Measurements from ENCODE around the gene DST. TPM values are rescaled to one million over a fixed set of nuclear protein-coding genes. Genes with fewer than 3 reads are reported as not detected.

Gene DST
- total and polyA plus RNA-seq, 2 of the 8 experiments (the other 6 are each of a cell fraction or from before 2014, with no cell fraction given), result 49.4 to 116 TPM

DNA sequence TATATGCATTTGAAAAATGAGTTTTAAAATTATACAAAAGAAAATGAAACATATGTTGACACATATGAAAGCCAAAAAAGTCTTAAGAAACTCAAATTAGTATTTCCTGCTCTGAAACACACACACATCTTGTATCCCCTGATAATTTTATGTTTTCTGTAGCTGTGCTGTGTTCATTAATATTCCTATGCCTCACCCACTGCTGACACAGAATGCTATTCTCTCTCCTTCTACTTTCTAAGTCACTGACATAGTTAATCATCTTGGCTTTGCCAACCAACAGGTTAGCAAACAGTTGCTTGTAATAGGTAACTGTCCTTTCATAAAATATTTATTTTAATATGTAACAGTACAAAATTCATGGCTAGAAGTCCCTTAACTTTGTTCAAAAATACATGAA lies 140.7 kb downstream of the DST start (continued):
- no peak for TF ChIP-seq SIX5 (IDR thresholded peaks at IDR 0.05; ENCODE audit: low read depth, low read length)

DNA sequence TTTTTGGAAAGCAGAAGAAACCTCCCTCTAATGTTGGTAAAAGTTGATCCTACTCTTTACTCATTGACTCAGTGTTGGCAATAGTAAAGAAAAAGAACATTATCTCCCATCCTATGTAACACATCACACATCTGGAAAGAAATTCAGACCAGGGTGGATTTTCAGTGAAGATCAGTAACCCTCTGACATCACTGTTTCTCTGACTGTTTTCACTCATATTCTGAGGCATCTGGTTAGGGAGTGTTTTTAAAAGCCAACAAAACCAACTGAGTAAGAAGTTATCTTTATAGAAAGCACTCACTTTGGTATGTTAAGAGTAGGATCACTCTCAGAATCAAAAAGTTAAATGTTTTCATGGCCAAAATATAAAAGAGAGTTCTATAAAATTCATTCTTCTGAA lies 143.6 kb downstream of the DST start:
- Histone ChIP-seq H4K5ac (ENCODE audit: insufficient read length, low read depth, low read length) (no peak overlapping the region), H2BK20ac (ENCODE audit: low read length) (no peak overlapping the region), H3K56ac (replicated peaks; ENCODE audit: insufficient read length, low read depth, low read length) (no peak overlapping the region), H3K4me1 (replicated peaks in 1 of 4; ENCODE audit: control insufficient read depth in 3 of 4, insufficient read depth in 4 of 4, low read length in 3 of 4) (no peaks in the 10 kb centered on the region), H3K27me3 (replicated peaks in 1 of 4; ENCODE audit: control insufficient read depth in 3 of 4, extremely low read depth in 1 of 4, insufficient read depth in 3 of 4, low read length in 3 of 4) (no peaks in the 10 kb centered on the region), H3K79me2 (ENCODE audit: control insufficient read depth in 1 of 2, insufficient read depth in 2 of 2, low read length in 2 of 2) (no peaks in the 10 kb centered on the region), H3K4me3 (ENCODE audit: extremely low read depth in 1 of 4, insufficient read depth in 2 of 4, low read depth in 3 of 4, low read length in 4 of 4) (no peak overlapping the region), H3K14ac (ENCODE audit: insufficient read length) (no peak overlapping the region), H4K91ac (replicated peaks; ENCODE audit: insufficient read length, low read length) (no peak overlapping the region), H3K9ac (replicated peaks in 1 of 4; ENCODE audit: extremely low read depth in 1 of 4, low read depth in 3 of 4, low read length in 3 of 4) (no peak overlapping the region), H2BK120ac (replicated peaks; ENCODE audit: low read depth, low read length) (no peak overlapping the region), H3K4ac (replicated peaks; ENCODE audit: insufficient read length, low read depth, low read length) (no peak overlapping the region), H3K23ac (ENCODE audit: insufficient read length) (no peak overlapping the region), H3K9me3 (ENCODE audit: insufficient read depth in 2 of 2, low read depth in 1 of 2, low read length in 1 of 2) (no peaks in the 10 kb centered on the region), H4K20me1 (replicated peaks in 1 of 2; ENCODE audit: control insufficient read depth in 1 of 2, insufficient read depth in 2 of 2, low read length in 2 of 2) (no peaks in the 10 kb centered on the region), H3K36me3 (ENCODE audit: control insufficient read depth in 2 of 4, insufficient read depth in 4 of 4, low read length in 3 of 4) (peaks cover 2 to 45% (median 13%) of the 10 kb centered on the region in 4 experiments; a peak in 7 of 8 replicates), H3K23me2 (ENCODE audit: low read depth, low read length) (no peaks in the 10 kb centered on the region; the same call in 1 of the 2 replicates), H2BK15ac (ENCODE audit: low read length) (no peak overlapping the region), H3K27ac (ENCODE audit: low read depth, low read length) (no peak overlapping the region), H3K79me1 (ENCODE audit: low read depth, low read length) (no peaks in the 10 kb centered on the region), H2AFZ (ENCODE audit: low read length) (no peak overlapping the region), H4K8ac (ENCODE audit: extremely low read depth, insufficient read depth, low read length) (no peak overlapping the region), H2AK5ac (ENCODE audit: low read depth, low read length) (no peak overlapping the region), H3K18ac (ENCODE audit: extremely low read depth, low read length) (no peak overlapping the region), H2BK12ac (ENCODE audit: low read depth, low read length) (no peak overlapping the region), H2BK5ac (ENCODE audit: low read depth, low read length) (no peak overlapping the region), H3K4me2 (ENCODE audit: insufficient read depth in 1 of 2, low read depth in 2 of 2, low read length in 2 of 2) (no peak overlapping the region)
- DNase-seq (ENCODE audit: low read depth in 1 of 2, low spot score in 2 of 2) (no peak), FAIRE-seq (no peak)
- no peak for TF ChIP-seq SIN3A (conservative IDR thresholded peaks at IDR 0.05 in 1 of 2, IDR thresholded peaks at IDR 0.05 in 1 of 2; ENCODE audit: low read depth in 1 of 2, low read length in 2 of 2)
- TF ChIP-seq MAFK (IDR thresholded peaks at IDR 0.05; ENCODE audit: low read depth, low read length), result no peak
- TF ChIP-seq ZNF274 (IDR thresholded peaks at IDR 0.05; ENCODE audit: borderline replicate concordance, extremely low read depth, low read length), result no peak
- no peak for TF ChIP-seq BRCA1 (IDR thresholded peaks at IDR 0.05; ENCODE audit: low read depth, low read length)
- no peak for TF ChIP-seq KDM5A (IDR thresholded peaks at IDR 0.05; ENCODE audit: low read length)
- no peak for TF ChIP-seq POLR2A (IDR thresholded peaks at IDR 0.05; ENCODE audit: control extremely low read depth in 1 of 2, low read depth in 2 of 2, low read length in 2 of 2)
- no peak for TF ChIP-seq TEAD4 (IDR thresholded peaks at IDR 0.05; ENCODE audit: low read depth, low read length)
- no peak for TF ChIP-seq NRF1 (IDR thresholded peaks at IDR 0.05; ENCODE audit: low read depth, low read length)
- no peak for TF ChIP-seq TAF1 (IDR thresholded peaks at IDR 0.05; ENCODE audit: low read depth, low read length)
- no peak for TF ChIP-seq TAF7 (optimal IDR thresholded peaks at IDR 0.05; ENCODE audit: borderline replicate concordance, low read depth, low read length)
- TF ChIP-seq KDM1A (IDR thresholded peaks at IDR 0.05; ENCODE audit: borderline replicate concordance, low read length), result no peak
- ChIA-PET POLR2A (ENCODE audit: partially characterized antibody) (no interaction called here), CTCF (ENCODE audit: partially characterized antibody) (no interaction called here)
